HG02973 (cell line): ENCODE data around the gene AKAP8.
"Not testable (repeated sequence)": the region's sequence is repeated elsewhere in the genome, so short reads cannot be mapped to it uniquely, and the experiment has no call there.

ENCODE experiments used
- ATAC-seq: cut with Tn5 transposase; IDR thresholded peaks from one replicate; pipeline ENCODE4 v1.9.1; 2021; ENCODE audit warnings: moderate library complexity; ENCODE audit not compliant: unreplicated experiment

AKAP8 gene

GRCh38 chr19:15404097-15404779 is 24.7 kb upstream of the AKAP8 start:
- no peak for ATAC-seq

- no peak for ATAC-seq
These were observed 23.6 kb upstream of the AKAP8 start for GRCh38 chr19:15403151-15403531.

- ATAC-seq, result no peak
These were observed 23.0 kb upstream of the AKAP8 start for GRCh38 chr19:15402411-15403150.

GRCh38 chr19:15401397-15401710 is 21.8 kb upstream of the AKAP8 start:
- ATAC-seq, result no peak

GRCh38 chr19:15400521-15401396 is 21.2 kb upstream of the AKAP8 start:
- ATAC-seq, result no peak

- no peak for ATAC-seq
These were observed 20.0 kb upstream of the AKAP8 start for GRCh38 chr19:15399635-15400034.

- no peak for ATAC-seq
These were observed 19.6 kb upstream of the AKAP8 start for GRCh38 chr19:15399234-15399515.

- no peak for ATAC-seq
These were observed 19.1 kb upstream of the AKAP8 start for GRCh38 chr19:15398501-15399233.

- ATAC-seq, result no peak
These were observed 18.2 kb upstream of the AKAP8 start for GRCh38 chr19:15397782-15398181.

- ATAC-seq, result no peak
These were observed 17.6 kb upstream of the AKAP8 start for GRCh38 chr19:15397236-15397635.

- no peak for ATAC-seq
These were observed 16.8 kb upstream of the AKAP8 start for GRCh38 chr19:15396436-15396835.

- not testable (repeated sequence) for ATAC-seq
These were observed 15.7 kb upstream of the AKAP8 start for GRCh38 chr19:15395251-15395650.

GRCh38 chr19:15394426-15394825 is 14.8 kb upstream of the AKAP8 start:
- ATAC-seq, result no peak

- ATAC-seq, result no peak
These were observed 14.4 kb upstream of the AKAP8 start for GRCh38 chr19:15393963-15394362.

GRCh38 chr19:15390814-15391213 is 11.2 kb upstream of the AKAP8 start:
- no peak for ATAC-seq

- ATAC-seq, result no peak
These were observed 2.3 kb upstream of the AKAP8 start for GRCh38 chr19:15381864-15382263.

GRCh38 chr19:15381429-15381828 is 1.8 kb upstream of the AKAP8 start:
- no peak for ATAC-seq

GRCh38 chr19:15379999-15380647 is 536 bp upstream of the AKAP8 start:
- peak; percentile 19 for ATAC-seq

- ATAC-seq, result no peak
These were observed 979 bp downstream of the AKAP8 start for GRCh38 chr19:15378534-15379082.

- ATAC-seq, result no peak
These were observed 4.7 kb downstream of the AKAP8 start for GRCh38 chr19:15374796-15375440.
